HepG2 (cell line): ENCODE data around the gene DOCK1. TPM values are rescaled to one million over a fixed set of nuclear protein-coding genes. Genes with fewer than 3 reads are reported as not detected.

Experiments used
- ATAC-seq: fragments of 200-7000 bp; cut with Tn5 transposase; 3 replicates; pipeline ENCODE4 v1.9.1; 2020; ENCODE audit warnings: mild to moderate bottlenecking, moderate library complexity
- BruUV-seq: library from RNA; stranded (reverse); fragments of 400-500 nt; replicated peaks from 2 replicates; lab custom pipeline; 2021; lab: Mats Ljungman, UMichigan
- CTCF ChIA-PET: fragments of 300-600 bp; formaldehyde crosslinking; extraction: SDS; loops from one replicate; lab custom pipeline; 2021; ENCODE audit warnings: low total read pairs, inconsistent platforms, low intra/inter-chr PET ratio; lab: Yijun Ruan, JAX
- POLR2A ChIA-PET: fragments of 350-600 bp; sonication (Branson Sonifier 250); formaldehyde crosslinking; loops from one replicate; lab custom pipeline; 2020; ENCODE audit warnings: antibody characterized with exemption, inconsistent platforms; lab: Yijun Ruan, JAX
- DNase-seq: peaks from one replicate; pipeline ENCODE4 v3.0.0-alpha.2; 2015; ENCODE audit warnings: low spot score
- FAIRE-seq: peaks from 3 replicates; lab custom pipeline; 2011; peaks lifted over from hg19 to GRCh38; lab: Jason Lieb, UNC
- H2AFZ ChIP-seq: one replicate; pipeline ENCODE4 v1.6.1; 2011; ENCODE audit warnings: low read length, inconsistent platforms
- H3K27ac ChIP-seq: fragments of 300-600 bp; 3 replicates; pipeline ENCODE4 v1.8.0; 2011; ENCODE audit warnings: mixed run types, mild to moderate bottlenecking, mixed read lengths, low read length, inconsistent platforms; ENCODE audit not compliant: insufficient read depth; ENCODE audit errors: extremely low read length
- H3K27me3 ChIP-seq, 2 experiments: fragments of 200-600 bp in 1 of 2; 2 replicates in 1 of 2; 3 replicates in 1 of 2; pipeline versions ENCODE4 v1.6.0 to v1.8.0; 2011; ENCODE audit warnings: low read length in 2 of 2, mild to moderate bottlenecking in 2 of 2, moderate library complexity in 2 of 2, inconsistent platforms in 1 of 2; ENCODE audit not compliant: insufficient read depth in 2 of 2, control insufficient read depth in 1 of 2
- H3K36me3 ChIP-seq, 2 experiments: fragments of 200-600 bp in 1 of 2; replicated peaks in 1 of 2; 2 replicates in 1 of 2; 3 replicates in 1 of 2; pipeline versions ENCODE4 v1.5.1 to v1.8.0; 2011; ENCODE audit warnings: low read length in 2 of 2, inconsistent platforms in 1 of 2; ENCODE audit not compliant: insufficient read depth in 2 of 2, control insufficient read depth in 1 of 2
- H3K4me1 ChIP-seq: 2 replicates; pipeline ENCODE4 v1.5.1; 2012; ENCODE audit warnings: low read length, inconsistent platforms; ENCODE audit not compliant: insufficient read depth
- H3K4me2 ChIP-seq: 2 replicates; pipeline ENCODE4 v1.6.0; 2011; ENCODE audit warnings: low read depth, low read length, inconsistent platforms
- H3K4me3 ChIP-seq, 3 experiments: fragments of 200-600 bp in 1 of 3; sonication (generic), shearing (Covaris generic) in 1 of 3; replicated peaks in 1 of 3; 2 replicates each; pipeline ENCODE4 v1.5.1; 2011 to 2016; ENCODE audit warnings: low read length in 3 of 3, inconsistent platforms in 2 of 3, low read depth in 2 of 3, mild to moderate bottlenecking in 2 of 3, control low read depth in 1 of 3, mixed read lengths in 1 of 3; ENCODE audit not compliant: insufficient read depth in 1 of 3
- H3K79me2 ChIP-seq: one replicate; pipeline ENCODE4 v1.6.1; 2011; ENCODE audit warnings: low read length, inconsistent platforms; ENCODE audit not compliant: insufficient read depth
- H3K9ac ChIP-seq: 2 replicates; pipeline ENCODE4 v1.6.0; 2011; ENCODE audit warnings: mild to moderate bottlenecking, low read depth, low read length, inconsistent platforms; ENCODE audit not compliant: insufficient read depth
- H3K9me3 ChIP-seq: 2 replicates; pipeline ENCODE4 v1.5.1; 2012; ENCODE audit warnings: mild to moderate bottlenecking, low read length
- H4K20me1 ChIP-seq: 2 replicates; pipeline ENCODE4 v1.6.0; 2011; ENCODE audit warnings: inconsistent platforms, mild to moderate bottlenecking, low read length, moderate library complexity; ENCODE audit not compliant: insufficient read depth
- CBX1 ChIP-seq: IDR thresholded peaks from one replicate; pipeline ENCODE4 v1.6.1; 2016; ENCODE audit warnings: antibody characterized with exemption, low read depth
- CHD2 ChIP-seq: IDR thresholded peaks from 2 replicates; pipeline ENCODE4 v1.6.1; 2011; ENCODE audit warnings: low read depth, low read length, improper control_type of control experiment
- NFYC ChIP-seq: IDR thresholded peaks from 2 replicates; pipeline ENCODE4 v1.6.1; 2016; ENCODE audit warnings: missing genetic modification reagents, missing compliant biosample characterization
- NRL ChIP-seq: sonication (generic); formaldehyde crosslinking; IDR thresholded peaks from 2 replicates; pipeline ENCODE4 v1.5.0; 2020; ENCODE audit warnings: missing genetic modification reagents, mild to moderate bottlenecking, moderate library complexity, borderline replicate concordance
- ZBTB7B ChIP-seq: sonication (generic); formaldehyde crosslinking; IDR thresholded peaks from 2 replicates; pipeline ENCODE4 v1.4.0; 2020; ENCODE audit warnings: missing genetic modification reagents
- ZFY ChIP-seq: sonication (generic); formaldehyde crosslinking; IDR thresholded peaks from 2 replicates; pipeline ENCODE4 v1.4.0; 2020; ENCODE audit warnings: missing genetic modification reagents
- ZNF205 ChIP-seq: IDR thresholded peaks from 2 replicates; pipeline ENCODE4 v1.6.1; 2018; ENCODE audit warnings: missing biosample characterization, missing genetic modification reagents
- ZNF446 ChIP-seq: sonication (generic); formaldehyde crosslinking; IDR thresholded peaks from 2 replicates; pipeline ENCODE4 v1.5.0; 2020; ENCODE audit warnings: mild to moderate bottlenecking, missing genetic modification reagents
- ZNF788 ChIP-seq: sonication (generic); formaldehyde crosslinking; IDR thresholded peaks from 2 replicates; pipeline ENCODE4 v1.5.0; 2020; ENCODE audit warnings: mild to moderate bottlenecking, missing genetic modification reagents, borderline replicate concordance
- WGBS: methylation state at CpG from one replicate; pipeline ENCODE4 v1.1.6; 2017; ENCODE audit warnings: low lambda C conversion rate; 5-methylcytosine and 5-hydroxymethylcytosine counted together
- in situ Hi-C: cut with HindIII; loops from 2 replicates; pipeline ENCODE4 v1.10.0; 2017; ENCODE audit warnings: low pct_unique_long_range_greater_than_20kb; ENCODE audit not compliant: extremely low pct_ligation_motif_present
- intact Hi-C: fragments of 100-400 bp; cut with micrococcal nuclease; formaldehyde crosslinking; loops from one replicate; pipeline ENCODE4 v1.10.0; 2022; ENCODE audit not compliant: unreplicated experiment
- polyA plus RNA-seq, 8 experiments: library from polyadenylated mRNA; depleted of rRNA in 3 of 8; stranded (reverse) in 7 of 8; unstranded in 1 of 8; fragments of >200 nt; fragmentation: Illumina TruSeq in 4 of 8; extraction: Trizol in 4 of 8; gene quantifications; 2 replicates each; pipeline versions ENCODE4 v1.2.1 to v1.2.3, GENCODE V29; 2011 to 2016; ENCODE audit warnings: low read depth in 4 of 8, missing spikeins in 1 of 8, mixed read lengths in 1 of 8; ENCODE audit not compliant: insufficient read depth in 1 of 8
- total RNA-seq, 5 experiments: library from RNA; depleted of rRNA; stranded (reverse); fragments of >200 nt; fragmentation: Illumina TruSeq; extraction: Trizol; gene quantifications; 2 replicates each; pipeline ENCODE4 v1.2.3, GENCODE V29; 2016; ENCODE audit warnings: low read depth in 1 of 5
- TF ChIP-seq, protein P1 (sequence below): sonication (generic); formaldehyde crosslinking; IDR thresholded peaks from 2 replicates; pipeline ENCODE4 v1.4.0; 2020; ENCODE audit warnings: mild to moderate bottlenecking, low read depth, missing genetic modification reagents
- TF ChIP-seq, protein P2 (sequence below): fragments of 450-650 bp; IDR thresholded peaks from 2 replicates; pipeline ENCODE4 v1.6.1; 2017
- TF ChIP-seq, protein P3 (sequence below): sonication (generic); formaldehyde crosslinking; IDR thresholded peaks from 2 replicates; pipeline ENCODE4 v1.4.0; 2020; ENCODE audit warnings: mild to moderate bottlenecking, missing genetic modification reagents

DOCK1 gene
- total and polyA plus RNA-seq, 2 of the 13 experiments (the other 11 are each of a cell fraction or from before 2014, with no cell fraction given): 8.3 to 25.5 TPM

DNA sequence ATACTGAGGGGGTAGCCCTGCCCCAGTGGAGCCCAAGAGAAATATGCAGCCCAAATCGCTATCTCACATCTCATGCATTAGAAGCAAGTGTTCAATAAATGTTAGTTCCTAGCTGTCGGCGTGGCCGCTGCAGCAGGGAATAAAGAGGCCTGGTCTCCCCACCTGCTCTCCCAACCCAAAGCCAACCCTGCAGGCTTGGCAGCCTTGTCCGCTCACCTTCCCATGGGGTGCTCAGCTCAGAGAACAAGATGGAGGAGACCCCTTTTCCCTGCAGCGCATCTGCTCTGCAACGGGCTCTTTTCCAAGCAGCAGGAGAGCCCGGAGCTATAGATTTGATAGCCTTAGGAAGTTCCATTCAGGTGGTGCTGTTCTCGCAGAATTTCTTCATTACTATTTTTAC is 12.0 kb upstream of the DOCK1 start:
- Histone ChIP-seq H3K79me2 (no peaks in the 10 kb centered on the region), H3K27ac (no peak overlapping the region), H3K27me3 (peaks cover 0 to 1% of the 10 kb centered on the region in 2 experiments; a peak in 2 of 5 replicates), H3K9me3 (no peaks in the 10 kb centered on the region), H3K9ac (no peak overlapping the region), H3K4me2 (no peak overlapping the region), H3K4me1 (peaks cover 20% of the 10 kb centered on the region), H4K20me1 (no peaks in the 10 kb centered on the region), H3K36me3 (no peaks in the 10 kb centered on the region), H3K4me3 (no peak overlapping the region), H2AFZ (no peak overlapping the region)
- DNase-seq (no peak), ATAC-seq (no peak), FAIRE-seq (no peak)
- TF ChIP-seq ZNF446 (CRISPR knock-in tag): no peak
- TF ChIP-seq, protein P1, sequence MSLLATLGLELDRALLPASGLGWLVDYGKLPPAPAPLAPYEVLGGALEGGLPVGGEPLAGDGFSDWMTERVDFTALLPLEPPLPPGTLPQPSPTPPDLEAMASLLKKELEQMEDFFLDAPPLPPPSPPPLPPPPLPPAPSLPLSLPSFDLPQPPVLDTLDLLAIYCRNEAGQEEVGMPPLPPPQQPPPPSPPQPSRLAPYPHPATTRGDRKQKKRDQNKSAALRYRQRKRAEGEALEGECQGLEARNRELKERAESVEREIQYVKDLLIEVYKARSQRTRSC (CRISPR knock-in tag): no peak
- no peak for TF ChIP-seq CBX1
- TF ChIP-seq ZBTB7B (CRISPR knock-in tag): no peak
- TF ChIP-seq, protein P2, sequence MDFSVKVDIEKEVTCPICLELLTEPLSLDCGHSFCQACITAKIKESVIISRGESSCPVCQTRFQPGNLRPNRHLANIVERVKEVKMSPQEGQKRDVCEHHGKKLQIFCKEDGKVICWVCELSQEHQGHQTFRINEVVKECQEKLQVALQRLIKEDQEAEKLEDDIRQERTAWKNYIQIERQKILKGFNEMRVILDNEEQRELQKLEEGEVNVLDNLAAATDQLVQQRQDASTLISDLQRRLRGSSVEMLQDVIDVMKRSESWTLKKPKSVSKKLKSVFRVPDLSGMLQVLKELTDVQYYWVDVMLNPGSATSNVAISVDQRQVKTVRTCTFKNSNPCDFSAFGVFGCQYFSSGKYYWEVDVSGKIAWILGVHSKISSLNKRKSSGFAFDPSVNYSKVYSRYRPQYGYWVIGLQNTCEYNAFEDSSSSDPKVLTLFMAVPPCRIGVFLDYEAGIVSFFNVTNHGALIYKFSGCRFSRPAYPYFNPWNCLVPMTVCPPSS: no peak
- no peak for TF ChIP-seq NRL (CRISPR knock-in tag)
- TF ChIP-seq ZNF205 (CRISPR knock-in tag): no peak
- TF ChIP-seq CHD2: no peak
- no peak for TF ChIP-seq ZNF788
- TF ChIP-seq NFYC (CRISPR knock-in tag): no peak
- no peak for TF ChIP-seq ZFY (CRISPR knock-in tag)
- TF ChIP-seq, protein P3, sequence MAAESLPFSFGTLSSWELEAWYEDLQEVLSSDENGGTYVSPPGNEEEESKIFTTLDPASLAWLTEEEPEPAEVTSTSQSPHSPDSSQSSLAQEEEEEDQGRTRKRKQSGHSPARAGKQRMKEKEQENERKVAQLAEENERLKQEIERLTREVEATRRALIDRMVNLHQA (CRISPR knock-in tag): no peak
- intact Hi-C loops (no loop called here), in situ Hi-C loops (no loop called here)
- 80% methylated on average over 5 of the region's 9 CpGs for WGBS
- no TSS peak for BruUV-seq
- ChIA-PET CTCF (no interaction called here), POLR2A (no interaction called here)
